Measurements from ENCODE around the gene CTNNA3. TPM values are rescaled to one million over a fixed set of nuclear protein-coding genes. Genes with fewer than 3 reads are reported as not detected.

Gene CTNNA3
- total RNA-seq, 2 donors from 2014 or later: 0.37 to 1.1 TPM

DNA sequence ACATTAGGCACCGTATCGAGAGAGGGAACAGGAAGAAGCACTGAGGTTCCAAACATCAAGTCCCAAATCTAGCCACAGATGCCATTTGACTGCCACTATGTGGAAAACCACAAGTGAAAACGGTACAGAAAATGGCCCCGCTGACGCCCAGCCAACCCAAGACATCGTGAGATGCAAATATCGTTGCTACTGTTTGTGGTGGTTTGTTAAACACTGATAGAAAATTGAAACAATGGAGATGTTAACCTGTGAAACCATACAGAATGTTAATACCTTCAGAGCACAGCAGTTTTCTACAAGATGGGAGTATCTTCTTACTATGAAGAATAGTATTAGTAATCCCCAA is 922.5 kb downstream of the CTNNA3 start:
- Histone ChIP-seq H3K27ac (no peak overlapping the region), H3K27me3 (no peaks in the 10 kb centered on the region), H3K9ac (ENCODE audit: low read depth in 2 of 2, low read length in 2 of 2) (no peak overlapping the region), H3K4me3 (no peak overlapping the region), H3K36me3 (no peaks in the 10 kb centered on the region), H3K4me1 (no peaks in the 10 kb centered on the region), H3K9me3 (no peaks in the 10 kb centered on the region)
- intact Hi-C loops (cut with DNase I): no loop called here
- TF ChIP-seq, protein P1, sequence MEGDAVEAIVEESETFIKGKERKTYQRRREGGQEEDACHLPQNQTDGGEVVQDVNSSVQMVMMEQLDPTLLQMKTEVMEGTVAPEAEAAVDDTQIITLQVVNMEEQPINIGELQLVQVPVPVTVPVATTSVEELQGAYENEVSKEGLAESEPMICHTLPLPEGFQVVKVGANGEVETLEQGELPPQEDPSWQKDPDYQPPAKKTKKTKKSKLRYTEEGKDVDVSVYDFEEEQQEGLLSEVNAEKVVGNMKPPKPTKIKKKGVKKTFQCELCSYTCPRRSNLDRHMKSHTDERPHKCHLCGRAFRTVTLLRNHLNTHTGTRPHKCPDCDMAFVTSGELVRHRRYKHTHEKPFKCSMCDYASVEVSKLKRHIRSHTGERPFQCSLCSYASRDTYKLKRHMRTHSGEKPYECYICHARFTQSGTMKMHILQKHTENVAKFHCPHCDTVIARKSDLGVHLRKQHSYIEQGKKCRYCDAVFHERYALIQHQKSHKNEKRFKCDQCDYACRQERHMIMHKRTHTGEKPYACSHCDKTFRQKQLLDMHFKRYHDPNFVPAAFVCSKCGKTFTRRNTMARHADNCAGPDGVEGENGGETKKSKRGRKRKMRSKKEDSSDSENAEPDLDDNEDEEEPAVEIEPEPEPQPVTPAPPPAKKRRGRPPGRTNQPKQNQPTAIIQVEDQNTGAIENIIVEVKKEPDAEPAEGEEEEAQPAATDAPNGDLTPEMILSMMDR (IDR thresholded peaks at IDR 0.05): no peak
- no peak for DNase-seq

DNA sequence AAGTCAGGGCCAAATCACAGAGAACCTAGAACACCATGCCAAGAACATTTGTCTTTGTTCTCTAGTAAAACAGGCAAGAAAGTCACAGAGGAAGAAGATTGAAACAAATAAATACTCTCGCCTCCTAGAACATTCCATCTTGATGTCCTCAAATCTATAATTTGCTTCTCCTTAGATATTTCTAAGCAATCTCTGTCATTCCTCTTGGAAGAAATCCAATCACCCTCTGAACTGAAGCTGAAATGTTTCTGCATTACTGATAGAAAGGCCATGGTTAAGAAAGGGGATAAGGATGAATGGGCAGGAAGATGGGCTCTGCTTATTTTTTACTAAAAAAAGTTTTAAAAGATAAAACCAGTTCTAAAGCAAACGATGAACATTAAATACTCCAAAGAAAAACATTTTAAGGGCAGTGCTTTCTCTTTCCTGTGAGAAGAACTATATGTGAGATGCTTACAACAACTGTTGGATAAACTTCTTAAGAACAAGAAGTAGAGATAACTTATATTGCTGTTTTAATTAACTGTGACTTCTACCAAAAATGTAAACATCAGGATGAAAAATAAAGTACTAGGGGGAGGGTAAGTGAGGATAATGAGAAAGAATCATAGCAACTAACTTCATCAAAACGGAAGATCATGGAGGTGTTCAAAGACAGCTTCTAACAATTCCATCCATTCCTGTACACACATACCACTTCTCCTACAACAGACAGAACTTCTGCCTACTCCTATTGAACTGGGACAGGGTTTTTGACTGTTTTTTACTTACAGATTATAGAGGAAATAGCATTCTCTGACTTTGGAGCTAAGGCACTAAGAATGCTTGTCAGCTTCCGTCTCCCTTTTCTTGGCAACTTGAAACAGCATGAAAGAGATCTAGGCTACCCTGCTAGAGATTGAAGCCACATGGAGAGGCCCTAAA is 923.2 kb downstream of the CTNNA3 start:
- no peak overlapping the region for H3K27ac ChIP-seq
- no peak overlapping the region for H3K4me3 ChIP-seq
- H3K36me3 ChIP-seq: no peaks in the 10 kb centered on the region
- intact Hi-C loops (cut with DNase I): no loop called here
- no peak for DNase-seq
- H3K9me3 ChIP-seq: no peaks in the 10 kb centered on the region
- no peaks in the 10 kb centered on the region for H3K27me3 ChIP-seq
- TF ChIP-seq, protein P1 (IDR thresholded peaks at IDR 0.05): no peak
- no peaks in the 10 kb centered on the region for H3K4me1 ChIP-seq
- H3K9ac ChIP-seq (ENCODE audit: low read depth in 2 of 2, low read length in 2 of 2): no peak overlapping the region

DNA sequence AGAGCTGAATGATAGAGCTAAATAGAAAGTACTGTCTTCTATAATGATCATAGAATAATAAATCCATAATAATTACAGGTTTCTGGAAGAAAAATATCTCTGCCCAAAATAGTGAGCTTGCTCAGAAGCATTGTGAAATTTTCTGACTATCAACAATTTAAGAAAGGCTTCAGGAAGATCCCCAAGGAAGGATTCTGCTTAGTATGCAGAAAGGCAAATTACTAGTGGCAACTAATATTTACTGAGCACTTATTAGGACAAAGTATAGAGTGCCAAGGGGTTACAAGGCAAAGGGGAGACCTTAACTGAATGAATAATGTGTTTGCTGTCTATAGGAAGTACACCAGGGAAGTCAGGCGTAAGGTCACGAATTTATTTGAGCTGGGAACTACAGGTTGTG is 928.3 kb downstream of the CTNNA3 start:
- Histone ChIP-seq H3K4me1 (no peaks in the 10 kb centered on the region), H3K36me3 (no peaks in the 10 kb centered on the region), H3K27ac (no peak overlapping the region), H3K9me3 (no peaks in the 10 kb centered on the region), H3K27me3 (no peaks in the 10 kb centered on the region), H3K4me3 (no peak overlapping the region), H3K9ac (ENCODE audit: low read depth in 2 of 2, low read length in 2 of 2) (no peak overlapping the region)
- TF ChIP-seq, protein P1 (IDR thresholded peaks at IDR 0.05): no peak
- intact Hi-C loops (cut with DNase I): no loop called here
- DNase-seq: no peak

DNA sequence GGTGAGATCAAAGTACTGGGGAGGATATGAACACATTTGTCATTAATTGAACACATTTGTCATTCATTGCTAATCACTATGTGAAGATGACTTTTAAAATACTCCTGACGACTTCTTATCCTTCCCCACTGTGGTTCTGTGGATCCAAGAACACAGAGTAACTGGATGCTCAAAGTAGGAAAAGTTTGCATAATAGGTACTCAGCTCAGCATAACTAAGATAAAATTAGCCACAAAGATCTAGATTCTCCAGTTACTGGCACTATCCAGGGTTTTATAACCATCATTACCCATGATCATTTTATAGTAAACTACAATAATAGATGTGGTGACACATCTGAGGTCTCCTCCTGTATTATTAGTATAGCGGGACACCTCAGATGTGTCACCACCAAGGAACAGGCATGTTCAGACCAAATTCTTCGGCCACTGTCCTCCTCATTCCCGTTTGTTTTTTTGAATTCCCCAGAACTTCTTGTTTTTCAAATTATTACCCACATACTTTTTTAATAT is 933.7 kb downstream of the CTNNA3 start:
- Histone ChIP-seq H3K4me1 (no peaks in the 10 kb centered on the region), H3K36me3 (no peaks in the 10 kb centered on the region), H3K4me3 (no peak overlapping the region), H3K9ac (ENCODE audit: low read depth in 2 of 2, low read length in 2 of 2) (no peak overlapping the region), H3K9me3 (no peaks in the 10 kb centered on the region), H3K27ac (no peak overlapping the region), H3K27me3 (no peaks in the 10 kb centered on the region)
- DNase-seq: no peak
- TF ChIP-seq, protein P1 (IDR thresholded peaks at IDR 0.05): no peak
- intact Hi-C loops (cut with DNase I): no loop called here

DNA sequence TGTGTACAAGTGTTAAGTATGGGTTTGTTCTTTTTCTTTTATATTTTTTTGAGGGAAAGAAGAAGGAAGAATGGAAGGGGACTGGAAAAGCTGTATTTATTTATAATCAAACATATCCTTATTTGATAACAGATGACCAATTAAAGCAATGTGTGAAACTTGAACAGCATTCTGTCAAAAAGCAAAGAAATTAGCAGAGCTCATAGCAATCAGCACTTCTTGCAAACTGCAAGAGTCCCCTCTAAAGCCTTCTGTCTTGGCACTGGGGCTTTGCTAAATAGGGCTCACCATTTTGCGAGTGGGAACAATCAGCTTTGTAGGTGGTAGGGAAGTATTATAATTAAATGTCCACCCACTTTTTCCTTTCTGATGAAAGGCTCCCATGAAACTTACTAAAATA is 935.1 kb downstream of the CTNNA3 start:
- Histone ChIP-seq H3K4me1 (no peaks in the 10 kb centered on the region), H3K9ac (ENCODE audit: low read depth in 2 of 2, low read length in 2 of 2) (no peak overlapping the region), H3K4me3 (no peak overlapping the region), H3K27me3 (no peaks in the 10 kb centered on the region), H3K9me3 (no peaks in the 10 kb centered on the region), H3K27ac (no peak overlapping the region), H3K36me3 (no peaks in the 10 kb centered on the region)
- intact Hi-C loops (cut with DNase I): no loop called here
- TF ChIP-seq, protein P1 (IDR thresholded peaks at IDR 0.05): no peak
- DNase-seq: no peak

Data from colonic mucosa (tissue), 4 donors.